IPS DF 19.7 (cell line): Measurements from ENCODE around the gene SAPCD1.

Experiments used
- DNase-seq: peaks from one replicate; pipeline ENCODE4 v3.0.0-alpha.2; 2013; ENCODE audit warnings: low read depth, low spot score

The SAPCD1 gene

GRCh38 chr6:31750411-31751022 lies 11.9 kb upstream of the SAPCD1 start:
- DNase-seq = no peak

DNA sequence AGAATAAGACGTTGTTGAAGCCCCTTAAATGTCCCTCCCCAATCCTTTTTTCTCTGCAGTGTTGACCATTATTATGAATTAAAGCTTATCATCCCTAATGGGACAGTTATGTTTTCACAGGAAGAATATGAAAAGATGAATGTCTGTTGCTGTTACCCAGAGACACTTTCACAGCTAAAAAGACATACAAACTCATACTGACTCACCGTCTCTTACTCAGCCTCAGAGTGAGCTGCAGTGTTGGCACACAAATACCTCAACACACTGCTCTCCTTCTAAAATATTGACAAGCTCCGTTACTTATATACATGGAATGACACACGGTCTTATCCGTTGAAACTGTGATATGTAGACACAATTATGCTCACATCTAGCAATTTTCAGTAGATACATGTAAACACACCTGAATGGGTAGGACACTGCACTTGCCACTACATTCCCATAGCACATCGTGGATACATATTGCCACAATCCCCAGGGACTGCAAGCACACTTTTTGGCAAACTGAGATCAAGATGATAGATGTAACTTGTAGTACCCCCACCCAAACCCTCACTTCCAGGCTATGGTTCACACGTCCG lies 9.6 kb upstream of the SAPCD1 start:
- DNase-seq = no peak

DNA sequence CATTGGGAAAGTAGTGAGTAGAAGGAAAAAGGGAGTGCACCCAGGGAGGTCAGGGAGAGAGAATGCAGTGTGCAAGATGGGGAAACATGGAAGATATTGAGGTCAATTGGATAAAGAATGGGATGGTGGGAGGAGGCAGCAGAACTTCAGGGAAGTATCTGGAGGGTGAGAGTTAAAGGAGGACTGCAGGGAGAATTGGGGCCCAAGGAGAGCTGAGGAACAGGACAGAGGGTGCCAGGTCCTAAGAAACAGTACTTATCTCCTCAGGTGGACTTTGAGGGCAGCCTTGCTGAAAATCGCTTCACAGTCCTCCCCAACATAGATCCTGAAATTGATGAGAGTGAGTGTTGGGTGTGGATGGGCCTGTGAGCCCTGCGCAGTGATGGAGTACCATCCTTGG lies 4.2 kb upstream of the SAPCD1 start:
- DNase-seq = no peak

GRCh38 chr6:31760790-31761189 lies 1.7 kb upstream of the SAPCD1 start:
- no peak for DNase-seq

DNA sequence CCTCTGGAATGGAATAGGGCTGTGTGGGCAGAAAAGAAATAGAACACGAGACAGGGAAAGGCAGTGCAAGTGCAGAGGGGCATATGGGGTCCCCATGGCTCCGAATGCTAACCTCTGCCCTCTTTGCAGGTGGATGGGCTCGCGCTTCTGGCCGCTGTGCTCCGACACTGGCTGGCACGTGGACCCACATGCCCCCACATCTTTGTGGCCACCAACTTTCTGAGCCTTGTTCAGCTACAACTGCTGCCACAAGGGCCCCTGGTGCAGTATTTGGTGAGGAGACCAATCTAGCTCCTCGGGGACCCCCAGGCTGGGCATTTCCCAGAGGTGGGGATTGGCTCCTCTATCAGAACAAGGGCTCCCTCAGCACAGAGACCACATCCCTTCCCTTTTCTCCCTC lies 1.1 kb upstream of the SAPCD1 start:
- DNase-seq = no peak

DNA sequence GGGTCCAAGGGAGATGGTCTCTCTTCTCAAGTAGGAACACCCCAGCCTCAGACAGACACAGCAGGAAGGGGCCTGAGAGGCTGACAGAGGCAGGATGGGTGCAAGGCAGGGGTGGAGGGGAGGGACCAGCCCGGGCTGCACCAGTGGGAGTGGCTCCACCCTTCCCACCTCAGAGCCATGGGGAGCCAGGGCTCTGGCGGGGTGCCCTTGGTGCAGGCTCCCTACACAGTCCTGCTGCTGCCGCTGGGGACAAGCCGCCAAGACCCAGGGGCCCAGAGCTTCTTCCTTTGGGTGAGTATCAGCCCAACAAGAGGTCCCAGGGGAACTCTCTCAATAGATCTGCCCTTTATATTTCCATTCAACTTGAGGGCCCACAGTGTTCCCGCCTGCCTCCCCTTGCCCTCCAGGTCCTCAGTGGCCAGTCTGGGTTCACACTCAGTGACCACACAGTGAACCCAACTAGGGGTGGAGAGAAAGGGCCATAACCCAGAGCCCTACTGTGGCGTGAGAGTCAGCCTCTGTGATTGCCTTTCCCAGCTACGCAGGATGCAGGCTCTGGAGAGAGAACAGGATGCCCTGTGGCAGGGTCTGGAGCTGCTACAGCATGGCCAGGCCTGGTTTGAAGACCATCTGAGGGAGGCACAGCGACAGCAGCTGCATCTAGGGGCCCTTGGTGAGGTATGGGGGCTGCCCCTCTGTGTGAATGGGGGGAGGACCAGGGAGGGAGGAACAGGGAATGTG lies 592 bp downstream of the SAPCD1 start:
- no peak for DNase-seq

DNA sequence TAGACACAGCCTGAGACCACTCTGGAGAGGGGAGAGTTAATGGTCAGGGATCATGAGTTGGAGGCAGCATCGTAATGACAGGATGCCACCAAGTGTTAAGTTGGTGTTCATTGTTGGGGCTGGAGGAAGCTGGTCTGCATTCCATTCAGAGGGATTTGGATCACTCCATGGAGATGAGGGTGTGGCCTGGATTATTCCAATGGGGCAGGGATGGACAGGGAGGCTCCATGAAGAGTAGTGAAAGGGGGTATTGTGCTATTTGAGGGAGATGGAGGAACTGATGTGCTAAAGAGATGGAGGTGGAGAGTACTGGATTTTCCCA lies 1.1 kb downstream of the SAPCD1 start:
- no peak for DNase-seq

- DNase-seq = no peak
Observed at GRCh38 chr6:31764198-31764597, 1.7 kb downstream of the SAPCD1 start.

GRCh38 chr6:31765559-31765909 lies 3.1 kb downstream of the SAPCD1 start:
- no peak for DNase-seq

DNA sequence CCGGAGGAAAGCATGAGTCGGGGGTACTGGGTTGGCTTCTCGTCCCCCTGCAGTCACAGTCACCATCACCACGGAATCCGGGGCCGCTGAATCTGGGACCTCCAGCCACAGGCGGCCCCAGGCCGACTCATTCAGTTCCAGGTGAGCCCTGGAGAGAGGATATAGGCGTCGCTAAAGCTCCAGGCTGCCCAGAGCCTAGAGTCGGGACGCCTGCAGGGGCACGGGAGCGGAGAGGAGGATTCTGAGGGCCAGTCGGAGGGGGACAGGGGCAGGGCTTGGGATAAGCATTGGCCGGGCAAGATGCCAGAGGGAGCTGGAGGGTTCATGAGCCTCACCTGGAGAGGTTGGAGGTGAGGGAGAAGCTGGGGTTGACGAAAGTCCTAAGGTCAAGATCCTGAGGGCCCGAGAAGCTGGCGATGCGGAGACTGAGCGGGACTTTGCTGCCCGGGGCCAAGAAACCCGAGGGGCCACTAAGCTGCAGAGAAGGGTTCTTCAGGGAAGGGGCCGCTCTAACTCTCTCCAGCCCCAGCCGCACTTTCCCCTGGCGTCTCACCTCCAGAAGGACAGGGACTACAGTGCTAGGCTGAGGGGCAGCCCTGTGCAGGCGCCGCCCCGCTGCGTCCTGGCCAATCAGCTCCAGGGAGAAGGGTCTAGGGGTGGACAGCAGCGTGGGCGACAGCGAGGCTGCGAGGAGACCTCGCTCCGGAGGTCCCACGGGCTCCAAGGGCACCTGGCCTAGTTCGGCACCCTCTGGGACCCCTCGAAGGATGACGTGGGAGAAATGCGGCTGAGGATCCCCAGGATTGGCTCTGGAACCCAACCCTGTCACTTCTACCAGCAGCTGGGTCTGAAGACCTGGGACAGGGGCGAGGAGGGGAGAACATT lies 3.7 kb downstream of the SAPCD1 start:
- DNase-seq = no peak

GRCh38 chr6:31767096-31767645 lies 4.7 kb downstream of the SAPCD1 start:
- no peak for DNase-seq

DNA sequence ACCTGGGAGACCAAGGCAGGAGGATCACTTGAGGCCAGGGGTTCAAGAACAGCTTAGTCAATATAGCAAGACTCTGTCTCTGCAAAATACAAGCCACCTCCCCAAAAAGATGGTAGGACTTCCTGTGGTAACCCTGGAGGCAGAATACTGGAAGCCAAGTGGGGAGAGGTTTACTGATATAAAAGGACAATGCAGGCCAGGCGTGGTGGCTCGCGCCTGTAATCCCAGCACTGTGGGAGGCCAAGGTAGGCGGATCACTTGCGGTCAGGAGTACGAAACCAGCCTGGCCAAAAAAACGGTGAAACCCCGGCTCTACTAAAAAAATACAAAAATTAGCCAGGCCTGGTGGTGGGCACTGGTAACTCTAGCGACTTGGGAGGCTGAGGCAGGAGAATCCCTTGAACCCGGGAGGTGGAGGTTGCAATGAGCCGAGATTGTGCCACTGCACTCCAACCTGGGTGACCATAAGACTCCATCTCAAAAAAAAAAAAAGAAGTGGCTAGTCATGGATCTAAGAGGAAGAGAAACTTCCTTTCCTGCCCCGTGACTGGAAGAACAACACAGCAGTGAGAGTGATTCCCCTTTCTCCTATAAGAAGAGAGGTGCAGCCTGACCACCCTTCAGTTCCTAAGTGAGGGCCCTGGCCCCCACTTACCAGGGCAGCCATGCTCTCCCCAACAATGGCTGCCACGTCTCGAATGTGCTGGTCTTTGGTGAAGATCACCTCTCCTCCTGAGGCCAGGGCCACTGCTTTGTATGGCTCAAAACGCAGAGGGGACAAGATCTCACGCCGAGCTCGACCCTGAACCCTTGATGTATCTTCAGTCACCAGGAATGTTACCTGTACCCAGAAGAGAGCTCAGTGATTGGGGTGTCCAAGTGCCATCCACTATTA lies 6.2 kb downstream of the SAPCD1 start:
- DNase-seq = no peak

GRCh38 chr6:31769684-31770371 lies 7.4 kb downstream of the SAPCD1 start:
- no peak for DNase-seq

DNA sequence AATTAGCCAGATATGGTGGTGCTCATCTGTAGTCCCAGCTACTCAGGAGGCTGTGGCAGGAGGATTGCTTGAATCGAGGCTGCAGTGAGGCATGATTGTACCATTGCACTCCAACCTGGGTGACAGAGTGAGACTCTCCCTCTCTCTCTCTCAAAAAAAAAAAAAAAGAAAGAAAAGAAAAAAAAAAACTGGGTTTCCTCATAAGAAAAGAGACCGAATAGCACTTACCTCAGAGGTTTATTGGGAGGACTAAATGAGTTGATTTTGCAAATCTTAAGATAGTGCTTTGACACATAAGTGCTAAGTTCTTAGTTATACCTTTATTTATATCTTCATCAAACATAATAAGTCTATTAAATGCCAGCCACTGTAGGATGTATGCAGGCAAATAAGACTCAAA lies 8.4 kb downstream of the SAPCD1 start:
- no peak for DNase-seq

GRCh38 chr6:31771992-31772358 lies 9.5 kb downstream of the SAPCD1 start:
- no peak for DNase-seq

GRCh38 chr6:31775184-31775583 lies 12.7 kb downstream of the SAPCD1 start:
- DNase-seq = no peak

- no peak for DNase-seq
Observed at GRCh38 chr6:31775633-31776484, 13.4 kb downstream of the SAPCD1 start.

GRCh38 chr6:31776485-31776988 lies 14.1 kb downstream of the SAPCD1 start:
- DNase-seq = no peak

DNA sequence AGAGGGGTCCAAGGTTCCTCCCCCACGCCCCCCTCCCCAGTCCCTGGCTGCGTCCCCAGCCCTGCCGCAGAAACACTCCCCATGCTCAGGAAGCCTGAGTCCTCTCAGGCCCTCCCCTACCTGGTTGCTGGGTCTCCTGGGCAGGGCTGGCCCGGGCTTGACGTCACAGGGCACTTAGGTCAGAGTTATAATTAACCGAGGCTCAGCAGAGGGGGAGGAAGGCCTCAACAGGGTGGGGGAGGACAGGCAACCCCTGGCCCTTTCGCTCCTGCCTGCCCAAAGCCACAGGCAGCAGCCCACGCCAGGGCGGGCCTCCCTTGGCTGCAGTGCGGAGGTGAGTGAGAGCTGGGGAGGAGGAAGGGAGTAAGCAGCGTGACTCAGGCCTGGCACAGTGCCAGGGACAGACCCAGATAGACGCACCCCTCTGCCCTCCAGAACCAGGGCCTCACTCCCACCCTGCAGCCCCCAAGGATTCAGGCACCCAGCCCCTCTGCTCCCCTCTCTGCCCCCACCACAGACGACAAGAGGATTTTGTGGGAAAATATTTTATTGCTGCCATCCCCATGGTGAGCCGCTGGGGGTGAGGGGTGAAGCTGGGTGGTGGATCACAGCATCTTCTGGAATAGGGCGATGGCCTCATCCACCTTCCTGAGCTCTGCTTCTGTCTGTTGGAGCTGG lies 14.7 kb downstream of the SAPCD1 start, which contains the start of gene VWA7:
Gene VWA7, minus strand, starts transcription at position 340 of the 678 bp plus-strand sequence. CDS start 549 bp downstream, outside the sequence.
- no peak for DNase-seq
